ENCODE measurements around the gene ASRGL1.

ASRGL1 gene

GRCh38 chr11:62391642-62392425 is 54.6 kb downstream of the ASRGL1 start:
- WGBS (ENCODE audit: extremely low coverage, insufficient coverage, low lambda C conversion rate): no CpG with 5 or more reads among the region's 16 CpGs
- Histone ChIP-seq H2BK15ac (replicated peaks; ENCODE audit: low read depth) (no peak overlapping the region), H3K79me1 (ENCODE audit: low read length) (no peaks in the 10 kb centered on the region), H3K4me2 (ENCODE audit: low read length) (no peak overlapping the region), H3K27ac (ENCODE audit: low read depth, low read length) (no peak overlapping the region), H2BK120ac (ENCODE audit: low read depth, low read length) (no peak overlapping the region), H2BK5ac (ENCODE audit: low read length) (no peak overlapping the region), H3K4ac (ENCODE audit: low read depth, low read length) (no peak overlapping the region), H3K56ac (ENCODE audit: low read length) (no peak overlapping the region), H3K23ac (ENCODE audit: low read length) (no peak overlapping the region), H3K79me2 (ENCODE audit: control insufficient read depth, insufficient read depth, low read length) (no peaks in the 10 kb centered on the region), H2AK5ac (ENCODE audit: low read length) (no peak overlapping the region), H3K36me3 (ENCODE audit: control insufficient read depth, insufficient read depth, low read length) (no peaks in the 10 kb centered on the region), H3K4me1 (ENCODE audit: control insufficient read depth, low read depth, low read length) (peaks cover 8% of the 10 kb centered on the region), H4K8ac (ENCODE audit: low read depth, low read length) (no peak overlapping the region), H3K4me3 (ENCODE audit: low read length) (no peak overlapping the region), H4K5ac (ENCODE audit: low read length) (no peak overlapping the region), H3K9ac (ENCODE audit: low read length) (no peak overlapping the region), H3K27me3 (ENCODE audit: insufficient read depth, low read length, poor library complexity) (no peaks in the 10 kb centered on the region), H3K18ac (ENCODE audit: low read length) (no peak overlapping the region)
- DNase-seq: peak; percentile 84

- H3K4me2 ChIP-seq (ENCODE audit: low read length): no peak overlapping the region
- no peaks in the 10 kb centered on the region for H3K79me2 ChIP-seq (ENCODE audit: control insufficient read depth, insufficient read depth, low read length)
- no peak overlapping the region for H3K9ac ChIP-seq (ENCODE audit: low read length)
- H3K4me1 ChIP-seq (ENCODE audit: control insufficient read depth, low read depth, low read length): peaks cover 8% of the 10 kb centered on the region
- H2BK15ac ChIP-seq (replicated peaks; ENCODE audit: low read depth): no peak overlapping the region
- no peak overlapping the region for H4K8ac ChIP-seq (ENCODE audit: low read depth, low read length)
- no peaks in the 10 kb centered on the region for H3K27me3 ChIP-seq (ENCODE audit: insufficient read depth, low read length, poor library complexity)
- H2BK5ac ChIP-seq (ENCODE audit: low read length): no peak overlapping the region
- H3K27ac ChIP-seq (ENCODE audit: low read depth, low read length): no peak overlapping the region
- no peak overlapping the region for H3K4me3 ChIP-seq (ENCODE audit: low read length)
- H3K18ac ChIP-seq (ENCODE audit: low read length): no peak overlapping the region
- H4K5ac ChIP-seq (ENCODE audit: low read length): no peak overlapping the region
- H2BK120ac ChIP-seq (ENCODE audit: low read depth, low read length): no peak overlapping the region
- no peak overlapping the region for H2AK5ac ChIP-seq (ENCODE audit: low read length)
- no peak overlapping the region for H3K56ac ChIP-seq (ENCODE audit: low read length)
- WGBS (ENCODE audit: extremely low coverage, insufficient coverage, low lambda C conversion rate): no CpG with 5 or more reads among the region's 3 CpGs
- no peaks in the 10 kb centered on the region for H3K79me1 ChIP-seq (ENCODE audit: low read length)
- no peak overlapping the region for H3K4ac ChIP-seq (ENCODE audit: low read depth, low read length)
- H3K23ac ChIP-seq (ENCODE audit: low read length): no peak overlapping the region
- no peaks in the 10 kb centered on the region for H3K36me3 ChIP-seq (ENCODE audit: control insufficient read depth, insufficient read depth, low read length)
- no peak for DNase-seq
Observed at GRCh38 chr11:62392506-62392905, 55.3 kb downstream of the ASRGL1 start.

- Histone ChIP-seq H3K79me1 (ENCODE audit: low read length) (no peaks in the 10 kb centered on the region), H3K18ac (ENCODE audit: low read length) (no peak overlapping the region), H2AK5ac (ENCODE audit: low read length) (no peak overlapping the region), H3K4me3 (ENCODE audit: low read length) (no peak overlapping the region), H3K27ac (ENCODE audit: low read depth, low read length) (no peak overlapping the region), H3K4ac (ENCODE audit: low read depth, low read length) (no peak overlapping the region), H2BK15ac (replicated peaks; ENCODE audit: low read depth) (no peak overlapping the region), H4K8ac (ENCODE audit: low read depth, low read length) (no peak overlapping the region), H3K27me3 (ENCODE audit: insufficient read depth, low read length, poor library complexity) (no peaks in the 10 kb centered on the region), H3K56ac (ENCODE audit: low read length) (no peak overlapping the region), H3K36me3 (ENCODE audit: control insufficient read depth, insufficient read depth, low read length) (no peaks in the 10 kb centered on the region), H2BK120ac (ENCODE audit: low read depth, low read length) (no peak overlapping the region), H3K4me1 (ENCODE audit: control insufficient read depth, low read depth, low read length) (peaks cover 9% of the 10 kb centered on the region), H3K4me2 (ENCODE audit: low read length) (no peak overlapping the region), H3K23ac (ENCODE audit: low read length) (no peak overlapping the region), H3K79me2 (ENCODE audit: control insufficient read depth, insufficient read depth, low read length) (no peaks in the 10 kb centered on the region), H3K9ac (ENCODE audit: low read length) (no peak overlapping the region), H2BK5ac (ENCODE audit: low read length) (no peak overlapping the region), H4K5ac (ENCODE audit: low read length) (no peak overlapping the region)
- DNase-seq: no peak
- no CpG with 5 or more reads among the region's 12 CpGs for WGBS (ENCODE audit: extremely low coverage, insufficient coverage, low lambda C conversion rate)
Observed at GRCh38 chr11:62393061-62393611, 55.9 kb downstream of the ASRGL1 start.

DNA sequence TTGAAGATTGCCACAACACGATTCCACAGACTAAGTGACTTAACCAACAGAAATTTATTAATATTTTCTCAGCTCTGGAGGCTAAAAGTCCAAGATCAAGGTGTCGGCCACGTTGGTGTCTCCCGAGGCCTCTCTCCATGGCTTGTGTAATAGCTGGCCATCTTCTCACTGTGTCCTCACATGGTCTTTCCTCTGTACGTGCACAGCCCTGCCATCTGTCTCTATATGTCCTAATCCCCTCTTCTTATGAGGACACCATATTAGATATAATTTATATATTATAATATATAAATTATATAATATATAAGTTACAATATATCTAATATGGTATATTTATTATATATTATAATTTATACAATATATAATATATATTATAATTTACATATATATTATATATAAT is 56.5 kb downstream of the ASRGL1 start:
- Histone ChIP-seq H3K27me3 (ENCODE audit: insufficient read depth, low read length, poor library complexity) (no peaks in the 10 kb centered on the region), H3K4ac (ENCODE audit: low read depth, low read length) (no peak overlapping the region), H2BK120ac (ENCODE audit: low read depth, low read length) (no peak overlapping the region), H3K27ac (ENCODE audit: low read depth, low read length) (no peak overlapping the region), H3K4me1 (ENCODE audit: control insufficient read depth, low read depth, low read length) (peaks cover 11% of the 10 kb centered on the region), H3K56ac (ENCODE audit: low read length) (no peak overlapping the region), H3K36me3 (ENCODE audit: control insufficient read depth, insufficient read depth, low read length) (no peaks in the 10 kb centered on the region), H3K79me2 (ENCODE audit: control insufficient read depth, insufficient read depth, low read length) (no peaks in the 10 kb centered on the region), H3K23ac (ENCODE audit: low read length) (no peak overlapping the region), H3K18ac (ENCODE audit: low read length) (no peak overlapping the region), H3K79me1 (ENCODE audit: low read length) (no peaks in the 10 kb centered on the region), H4K5ac (ENCODE audit: low read length) (no peak overlapping the region), H3K4me2 (ENCODE audit: low read length) (no peak overlapping the region), H3K9ac (ENCODE audit: low read length) (no peak overlapping the region), H2BK15ac (replicated peaks; ENCODE audit: low read depth) (no peak overlapping the region), H2AK5ac (ENCODE audit: low read length) (no peak overlapping the region), H3K4me3 (ENCODE audit: low read length) (no peak overlapping the region), H2BK5ac (ENCODE audit: low read length) (no peak overlapping the region), H4K8ac (ENCODE audit: low read depth, low read length) (no peak overlapping the region)
- WGBS (ENCODE audit: extremely low coverage, insufficient coverage, low lambda C conversion rate): no CpG with 5 or more reads among the region's 5 CpGs
- no peak for DNase-seq

DNA sequence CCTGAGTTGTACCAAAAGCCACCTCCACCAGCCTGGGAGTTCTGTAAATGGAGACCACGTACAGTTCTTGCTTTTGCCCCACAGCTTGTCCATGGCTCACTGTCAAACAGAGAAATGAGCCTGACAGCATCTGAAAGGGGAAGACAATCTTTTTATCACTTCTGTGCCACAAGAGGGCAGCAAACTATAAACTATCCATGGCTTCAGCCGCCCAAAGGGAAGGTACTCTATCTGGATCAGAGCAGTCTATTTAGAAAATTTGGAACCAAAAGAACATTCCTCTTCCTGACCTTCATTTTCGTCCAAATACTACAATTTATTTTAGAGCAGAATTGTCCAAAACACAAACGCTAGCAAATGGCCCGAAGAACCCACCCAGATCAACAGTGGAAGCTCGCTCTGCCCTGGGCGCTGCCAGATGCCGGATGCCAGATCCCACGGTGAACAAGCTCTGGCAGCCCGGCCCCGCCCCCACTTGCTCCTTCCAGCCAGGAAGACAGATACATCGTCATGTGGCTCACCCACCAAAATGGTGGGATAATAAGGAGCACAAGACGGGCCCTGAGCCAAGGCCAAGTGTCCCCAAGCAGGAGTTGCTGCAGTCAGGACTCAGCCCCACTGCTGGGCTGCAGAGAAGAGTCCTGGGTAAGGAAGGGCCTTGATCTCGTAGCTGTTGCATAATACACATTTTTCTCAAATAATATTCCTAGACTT is 57.7 kb downstream of the ASRGL1 start:
- Histone ChIP-seq H3K56ac (ENCODE audit: low read length) (peak overlapping the region; percentile 70), H3K18ac (ENCODE audit: low read length) (no peak overlapping the region), H3K36me3 (ENCODE audit: control insufficient read depth, insufficient read depth, low read length) (no peaks in the 10 kb centered on the region), H3K27me3 (ENCODE audit: insufficient read depth, low read length, poor library complexity) (no peaks in the 10 kb centered on the region), H2AK5ac (ENCODE audit: low read length) (no peak overlapping the region), H3K9ac (ENCODE audit: low read length) (no peak overlapping the region), H2BK120ac (ENCODE audit: low read depth, low read length) (no peak overlapping the region), H3K4me1 (ENCODE audit: control insufficient read depth, low read depth, low read length) (peaks cover 11% of the 10 kb centered on the region), H2BK5ac (ENCODE audit: low read length) (no peak overlapping the region), H3K27ac (ENCODE audit: low read depth, low read length) (no peak overlapping the region), H3K79me1 (ENCODE audit: low read length) (no peaks in the 10 kb centered on the region), H4K8ac (ENCODE audit: low read depth, low read length) (no peak overlapping the region), H4K5ac (ENCODE audit: low read length) (no peak overlapping the region), H3K4me2 (ENCODE audit: low read length) (no peak overlapping the region), H3K4ac (ENCODE audit: low read depth, low read length) (no peak overlapping the region), H3K4me3 (ENCODE audit: low read length) (no peak overlapping the region), H2BK15ac (replicated peaks; ENCODE audit: low read depth) (no peak overlapping the region), H3K23ac (ENCODE audit: low read length) (no peak overlapping the region), H3K79me2 (ENCODE audit: control insufficient read depth, insufficient read depth, low read length) (no peaks in the 10 kb centered on the region)
- no CpG with 5 or more reads among the region's 14 CpGs for WGBS (ENCODE audit: extremely low coverage, insufficient coverage, low lambda C conversion rate)
- DNase-seq: peak; percentile 90

Measured in mesendoderm (in vitro differentiated cells).